Ascending aorta (tissue), 2 donors: Measurements from ENCODE around the gene EMILIN1. TPM values are rescaled to one million over a fixed set of nuclear protein-coding genes. Genes with fewer than 3 reads are reported as not detected.

Experiments
- DNase-seq, 2 donors: peaks; one replicate each; pipeline ENCODE4 v3.0.0-alpha.2; 2019; ENCODE audit warnings: low spot score in 2 of 2
- H3K27ac ChIP-seq, 2 donors: fragments of 200-600 bp; sonication (generic); one replicate each; pipeline ENCODE4 v1.5.1; 2016 to 2017; ENCODE audit warnings: mild to moderate bottlenecking in 1 of 2
- H3K27me3 ChIP-seq: fragments of 200-600 bp; sonication (generic); one replicate; pipeline ENCODE4 v1.5.1; 2017
- H3K36me3 ChIP-seq, 2 donors: fragments of 200-600 bp; sonication (generic); one replicate each; pipeline ENCODE4 v1.5.1; 2016
- H3K4me1 ChIP-seq, 2 donors: fragments of 200-600 bp; sonication (generic); one replicate each; pipeline ENCODE4 v1.5.1; 2016 to 2017; ENCODE audit warnings: mild to moderate bottlenecking in 1 of 2
- H3K4me3 ChIP-seq, 2 donors: fragments of 200-600 bp; sonication (generic); one replicate each; pipeline ENCODE4 v1.5.1; 2016 to 2017; ENCODE audit warnings: mild to moderate bottlenecking in 1 of 2
- H3K9me3 ChIP-seq, 2 donors: fragments of 200-600 bp; sonication (generic); one replicate each; pipeline ENCODE4 v1.5.1; 2016
- intact Hi-C: fragments of 100-400 bp; cut with DNase I; formaldehyde crosslinking; loops from one replicate; pipeline ENCODE4 v1.15.1; 2023
- total RNA-seq: library from RNA; depleted of rRNA; stranded (reverse); fragments of >200 nt; gene quantifications from one replicate; pipeline ENCODE4 v1.1.0, GENCODE V29; 2016
- TF ChIP-seq, protein P1 (sequence below), 3 experiments: fragments of 200-600 bp in 2 of 3; fragments of 450-650 bp in 1 of 3; sonication (generic) in 2 of 3; IDR thresholded peaks; one replicate each; pipeline ENCODE4 v1.5.1; 2016 to 2019; ENCODE audit warnings: antibody characterized with exemption in 3 of 3, mild to moderate bottlenecking in 1 of 3, moderate library complexity in 1 of 3

Gene EMILIN1
- total RNA-seq, 1 donor from 2014 or later, result 301 TPM

DNA sequence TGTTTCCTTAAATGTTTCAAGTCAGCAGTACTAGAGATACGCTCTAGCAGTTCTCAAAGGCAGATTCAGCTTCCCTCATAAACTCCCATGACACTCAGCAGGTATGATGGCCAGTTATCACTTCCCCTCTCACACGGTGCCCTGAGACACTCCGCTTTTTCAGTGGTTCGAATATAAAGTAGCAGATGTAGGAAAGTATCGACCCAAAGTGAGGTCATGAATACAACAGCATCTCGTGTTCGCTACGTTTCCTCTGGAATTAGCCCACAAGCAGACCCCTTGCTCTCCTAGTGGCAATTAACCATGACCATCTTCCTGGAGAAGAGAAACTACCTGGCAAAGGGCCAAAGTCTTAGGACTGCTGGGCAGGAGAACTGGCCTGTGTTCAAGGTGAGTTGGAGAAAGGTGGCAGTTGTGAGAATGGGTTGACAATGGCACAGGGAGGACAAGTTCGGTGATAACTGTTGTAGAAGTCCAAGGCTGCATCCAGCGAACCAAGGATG is 36.2 kb upstream of the EMILIN1 start:
- intact Hi-C loops, result no loop called here
- peak overlapping the region; percentile 53 to 63 for H3K27ac ChIP-seq
- no peak overlapping the region for H3K4me3 ChIP-seq

DNA sequence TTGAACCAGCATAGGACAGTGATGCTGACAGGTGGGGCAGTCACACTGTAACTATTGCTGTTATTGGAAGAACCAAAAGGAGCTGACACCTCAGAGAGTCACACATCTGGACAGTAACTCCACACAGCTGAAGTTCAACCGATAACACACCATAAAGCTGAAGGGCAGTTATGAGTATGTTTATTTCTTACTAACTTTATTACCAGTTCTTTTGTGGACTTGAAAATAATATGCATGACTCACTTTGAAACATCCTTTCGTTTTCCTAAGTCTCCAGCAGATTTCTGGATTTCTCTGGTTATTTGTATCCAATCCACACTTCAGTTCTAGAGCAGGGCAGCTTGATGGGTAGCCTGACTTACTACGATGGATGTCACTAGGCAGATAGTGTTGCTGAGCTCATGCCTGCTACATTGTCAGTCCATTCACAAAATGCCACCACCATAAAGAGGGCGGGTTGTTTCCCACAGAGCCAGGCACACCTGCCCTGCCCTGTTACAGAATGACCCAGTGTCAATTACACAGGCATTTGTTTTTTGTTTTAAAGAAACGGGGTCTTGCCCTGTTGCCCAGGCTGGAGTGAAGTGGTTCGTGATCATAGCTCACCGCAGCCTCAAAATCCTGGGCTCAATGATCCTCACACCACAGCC is 35.3 kb upstream of the EMILIN1 start:
- DNase-seq, result no peak
- Histone ChIP-seq H3K27ac (no peak overlapping the region), H3K9me3 (no peaks in the 10 kb centered on the region), H3K4me3 (no peak overlapping the region), H3K36me3 (peaks cover 31 to 32% of the 10 kb centered on the region in 2 donors), H3K4me1 (peaks cover 0 to 2% of the 10 kb centered on the region in 2 donors), H3K27me3 (no peaks in the 10 kb centered on the region)
- intact Hi-C loops, result no loop called here
- TF ChIP-seq, protein P1, sequence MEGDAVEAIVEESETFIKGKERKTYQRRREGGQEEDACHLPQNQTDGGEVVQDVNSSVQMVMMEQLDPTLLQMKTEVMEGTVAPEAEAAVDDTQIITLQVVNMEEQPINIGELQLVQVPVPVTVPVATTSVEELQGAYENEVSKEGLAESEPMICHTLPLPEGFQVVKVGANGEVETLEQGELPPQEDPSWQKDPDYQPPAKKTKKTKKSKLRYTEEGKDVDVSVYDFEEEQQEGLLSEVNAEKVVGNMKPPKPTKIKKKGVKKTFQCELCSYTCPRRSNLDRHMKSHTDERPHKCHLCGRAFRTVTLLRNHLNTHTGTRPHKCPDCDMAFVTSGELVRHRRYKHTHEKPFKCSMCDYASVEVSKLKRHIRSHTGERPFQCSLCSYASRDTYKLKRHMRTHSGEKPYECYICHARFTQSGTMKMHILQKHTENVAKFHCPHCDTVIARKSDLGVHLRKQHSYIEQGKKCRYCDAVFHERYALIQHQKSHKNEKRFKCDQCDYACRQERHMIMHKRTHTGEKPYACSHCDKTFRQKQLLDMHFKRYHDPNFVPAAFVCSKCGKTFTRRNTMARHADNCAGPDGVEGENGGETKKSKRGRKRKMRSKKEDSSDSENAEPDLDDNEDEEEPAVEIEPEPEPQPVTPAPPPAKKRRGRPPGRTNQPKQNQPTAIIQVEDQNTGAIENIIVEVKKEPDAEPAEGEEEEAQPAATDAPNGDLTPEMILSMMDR (IDR thresholded peaks at IDR 0.05), result no peak

More for the DNA sequence above, 36.2 kb upstream of the EMILIN1 start:
- H3K4me1 ChIP-seq, result peaks cover 0 to 2% of the 10 kb centered on the region in 2 donors
- H3K36me3 ChIP-seq, result peaks cover 40 to 41% of the 10 kb centered on the region in 2 donors
- TF ChIP-seq, protein P1 (IDR thresholded peaks at IDR 0.05), result no peak
- DNase-seq, result no peak
- H3K27me3 ChIP-seq, result no peaks in the 10 kb centered on the region
- no peaks in the 10 kb centered on the region for H3K9me3 ChIP-seq

DNA sequence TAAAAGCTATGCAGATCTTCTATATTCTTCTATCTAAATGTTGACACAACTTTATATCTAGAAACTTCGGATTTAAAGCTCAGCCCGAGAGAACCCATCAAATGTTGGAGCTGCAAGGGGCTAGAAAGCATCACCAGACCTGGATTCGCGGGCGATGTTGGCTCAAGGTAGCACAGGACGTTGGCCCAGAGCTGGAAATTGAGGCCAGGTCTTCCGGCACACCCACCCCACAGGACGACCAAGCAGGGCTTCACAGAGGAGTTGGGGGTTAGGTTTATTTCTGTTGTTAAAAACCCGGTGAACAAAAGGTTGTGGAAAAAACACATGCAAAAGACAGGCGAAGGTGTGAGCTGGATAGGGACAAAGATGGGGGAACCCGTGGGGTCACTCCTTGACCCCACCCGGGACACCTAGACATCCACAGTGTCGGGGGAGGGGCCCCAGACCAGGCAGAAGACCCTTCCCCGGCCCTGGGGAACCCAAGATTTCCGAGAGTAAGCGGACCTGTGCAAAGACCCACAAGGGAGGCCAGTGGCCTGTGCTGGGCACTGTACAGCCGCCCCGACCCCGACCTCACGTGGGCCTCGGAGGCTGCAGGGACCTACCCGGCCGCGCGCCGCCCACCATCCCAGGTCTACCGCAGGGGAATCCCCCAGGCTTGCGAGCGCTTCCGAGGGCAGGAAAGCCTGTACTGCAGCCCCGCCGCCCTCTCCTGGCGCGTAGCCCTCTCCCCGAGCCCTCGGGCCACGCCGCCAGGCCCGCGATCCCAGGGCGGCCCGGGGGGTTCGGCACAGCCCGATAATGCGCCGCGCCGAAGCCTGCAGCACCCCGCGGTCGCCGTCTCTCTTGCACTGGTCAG is 28.8 kb upstream of the EMILIN1 start:
- H3K9me3 ChIP-seq, result no peaks in the 10 kb centered on the region
- peaks cover 2 to 9% of the 10 kb centered on the region in 2 donors for H3K36me3 ChIP-seq
- DNase-seq, result peak in 1 of 2 donors; percentile 73
- intact Hi-C loops, result loop anchor here (1.0 to 2.0 kb wide), 4 partner anchors 16 to 37 kb away; partner anchors contain the start of genes EMILIN1 and KHK
- H3K4me1 ChIP-seq, result peaks cover 0 to 4% of the 10 kb centered on the region in 2 donors
- peak overlapping the region; percentile 85 to 93 for H3K27ac ChIP-seq
- TF ChIP-seq, protein P1 (IDR thresholded peaks at IDR 0.05), result no peak
- H3K27me3 ChIP-seq, result no peaks in the 10 kb centered on the region
- H3K4me3 ChIP-seq, result peak overlapping the region; percentile 71 to 85

DNA sequence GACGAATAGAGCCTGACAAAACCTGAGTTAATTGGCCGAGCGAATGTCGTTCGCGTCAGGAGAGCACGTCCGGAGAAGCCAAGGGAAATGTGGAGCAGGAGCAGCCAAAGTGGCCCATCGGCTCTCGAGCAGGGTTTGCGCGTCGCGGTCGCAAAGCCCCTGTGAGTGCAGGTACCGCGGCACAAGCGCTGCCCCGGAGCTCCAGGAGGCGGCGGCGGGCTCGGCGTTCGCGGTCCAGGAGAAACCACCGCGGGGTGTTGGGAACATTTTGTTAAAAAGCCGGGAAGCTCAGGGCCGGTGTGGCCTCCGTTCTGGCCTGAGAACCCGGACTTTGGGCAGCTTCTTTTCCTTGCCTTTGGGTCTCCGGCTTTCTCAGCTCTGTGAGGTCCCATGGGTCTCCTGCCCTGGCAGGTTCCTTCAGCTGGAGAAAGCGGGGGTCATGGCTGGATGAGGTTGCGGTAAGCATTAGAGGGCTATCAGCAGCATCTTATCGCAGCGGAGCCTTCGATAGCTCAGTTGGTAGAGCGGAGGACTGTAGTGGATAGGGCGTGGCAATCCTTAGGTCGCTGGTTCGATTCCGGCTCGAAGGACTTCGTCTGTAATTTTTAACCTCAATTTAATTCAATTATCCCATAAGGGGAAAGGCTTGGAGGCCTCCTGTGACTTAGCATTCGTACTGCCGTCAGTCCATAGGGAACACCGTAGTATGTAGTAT is 28.0 kb upstream of the EMILIN1 start:
- intact Hi-C loops, result loop anchor here (1.0 to 2.0 kb wide), 4 partner anchors 17 to 36 kb away; partner anchors contain the start of genes EMILIN1 and KHK

More for the DNA sequence above, 28.0 kb upstream of the EMILIN1 start:
- Histone ChIP-seq H3K36me3 (peaks cover 10 to 17% of the 10 kb centered on the region in 2 donors), H3K4me3 (peak overlapping the region; percentile 71 to 85), H3K27me3 (no peaks in the 10 kb centered on the region), H3K9me3 (no peaks in the 10 kb centered on the region), H3K27ac (peak overlapping the region; percentile 85 to 93), H3K4me1 (peaks cover 0 to 4% of the 10 kb centered on the region in 2 donors)
- TF ChIP-seq, protein P1 (IDR thresholded peaks at IDR 0.05), result peak; percentile 51 to 64 (median 55)
- peak; percentile 72 to 96 for DNase-seq
